Measurements from ENCODE around the gene ANKS3. TPM values are rescaled to one million over a fixed set of nuclear protein-coding genes. Genes with fewer than 3 reads are reported as not detected.
A peak's percentile ranks its signal among the peaks of the same experiment; 100 is the strongest.

The ANKS3 gene
- total and polyA plus RNA-seq, 2 of the 8 experiments (the other 6 are each of a cell fraction or from before 2014, with no cell fraction given) = 15.5 to 23.9 TPM

GRCh38 chr16:4765511-4766474, 31.7 kb upstream of the ANKS3 start:
- H4K20me1 ChIP-seq (replicated peaks in 1 of 2; ENCODE audit: control insufficient read depth in 1 of 2, insufficient read depth in 2 of 2, low read length in 2 of 2) = peaks cover 2 to 7% of the 10 kb centered on the region in 2 experiments
- H2BK20ac ChIP-seq (ENCODE audit: low read length) = no peak overlapping the region
- H3K23me2 ChIP-seq (ENCODE audit: low read depth, low read length) = peaks cover 13% of the 10 kb centered on the region
- no peak overlapping the region for H2BK12ac ChIP-seq (ENCODE audit: low read depth, low read length)
- ChIA-PET CTCF (ENCODE audit: partially characterized antibody) (interaction anchor here (0.6 to 1.6 kb wide), 6 partner anchors 20 to 190 kb away, joined by 3 to 5 read pairs (median 4); partner anchors contain the start of genes ANKS3 and DNAAF8), POLR2A (ENCODE audit: partially characterized antibody) (interaction anchor here (0.7 to 1.5 kb wide), 7 partner anchors 11 to 35 kb away, joined by 3 to 7 read pairs (median 3); partner anchors contain the start of genes ANKS3 and DNAAF8)
- peak overlapping the region; percentile 75 to 99 (median 86); a peak in 6 of 8 replicates for H3K4me3 ChIP-seq (ENCODE audit: extremely low read depth in 1 of 4, insufficient read depth in 2 of 4, low read depth in 3 of 4, low read length in 4 of 4)
- no peaks in the 10 kb centered on the region for H3K9me3 ChIP-seq (ENCODE audit: insufficient read depth in 2 of 2, low read depth in 1 of 2, low read length in 1 of 2)
- WGBS, 2 experiments (ENCODE audit: extremely low coverage in 1 of 2, insufficient coverage in 1 of 2, insufficient read length in 1 of 2, insufficient replicate concordance in 2 of 2, low coverage in 1 of 2, low lambda C conversion rate in 2 of 2, missing lambda C conversion rate in 1 of 2) = 86% methylated on average over 22 of the region's 26 CpGs; no CpG with 5 or more reads in 1 of the 2 experiments
- H3K79me2 ChIP-seq (ENCODE audit: control insufficient read depth in 1 of 2, insufficient read depth in 2 of 2, low read length in 2 of 2) = peaks cover 0 to 15% of the 10 kb centered on the region in 2 experiments; a peak in 2 of 4 replicates
- no peak overlapping the region for H3K4ac ChIP-seq (replicated peaks; ENCODE audit: insufficient read length, low read depth, low read length)
- no peak overlapping the region for H3K14ac ChIP-seq (ENCODE audit: insufficient read length)
- no peak overlapping the region for H2AK5ac ChIP-seq (ENCODE audit: low read depth, low read length)
- no peak overlapping the region for H2BK5ac ChIP-seq (ENCODE audit: low read depth, low read length)
- no peak overlapping the region for H3K56ac ChIP-seq (replicated peaks; ENCODE audit: insufficient read length, low read depth, low read length)
- H3K18ac ChIP-seq (ENCODE audit: extremely low read depth, low read length) = no peak overlapping the region
- H3K9ac ChIP-seq (replicated peaks in 1 of 4; ENCODE audit: extremely low read depth in 1 of 4, low read depth in 3 of 4, low read length in 3 of 4) = peak overlapping the region in 2 of 4 experiments; percentile 15 to 62; a peak in 3 of 7 replicates
- no peak overlapping the region for H2BK120ac ChIP-seq (replicated peaks; ENCODE audit: low read depth, low read length)
- peaks cover 3 to 9% (median 5%) of the 10 kb centered on the region in 4 experiments; a peak in 6 of 8 replicates for H3K36me3 ChIP-seq (ENCODE audit: control insufficient read depth in 2 of 4, insufficient read depth in 4 of 4, low read length in 3 of 4)
- DNase-seq (ENCODE audit: low read depth in 1 of 2, low spot score in 2 of 2) (no peak), FAIRE-seq (no peak)
- H3K4me1 ChIP-seq (replicated peaks in 1 of 4; ENCODE audit: control insufficient read depth in 3 of 4, insufficient read depth in 4 of 4, low read length in 3 of 4) = peaks cover 0 to 3% (median 1%) of the 10 kb centered on the region in 4 experiments; a peak in 2 of 7 replicates
- H4K8ac ChIP-seq (ENCODE audit: extremely low read depth, insufficient read depth, low read length) = no peak overlapping the region; the same call in 1 of the 2 replicates
- H2BK15ac ChIP-seq (ENCODE audit: low read length) = no peak overlapping the region
- H3K27ac ChIP-seq (ENCODE audit: low read depth, low read length) = no peak overlapping the region
- no peaks in the 10 kb centered on the region for H3K27me3 ChIP-seq (replicated peaks in 1 of 4; ENCODE audit: control insufficient read depth in 3 of 4, extremely low read depth in 1 of 4, insufficient read depth in 3 of 4, low read length in 3 of 4)
- no peak overlapping the region for H4K91ac ChIP-seq (replicated peaks; ENCODE audit: insufficient read length, low read length)
- no peak overlapping the region for H4K5ac ChIP-seq (ENCODE audit: insufficient read length, low read depth, low read length)
- peak overlapping the region; percentile 65 to 68 for H3K4me2 ChIP-seq (ENCODE audit: insufficient read depth in 1 of 2, low read depth in 2 of 2, low read length in 2 of 2)
- no peak overlapping the region for H2AFZ ChIP-seq (ENCODE audit: low read length)
- no peak overlapping the region for H3K23ac ChIP-seq (ENCODE audit: insufficient read length)
- peaks cover 5% of the 10 kb centered on the region; the same call in 1 of the 2 replicates for H3K79me1 ChIP-seq (ENCODE audit: low read depth, low read length)
- no peak for TF ChIP-seq TEAD4 (IDR thresholded peaks at IDR 0.05; ENCODE audit: low read depth, low read length)
- no peak for TF ChIP-seq HDAC2 (IDR thresholded peaks at IDR 0.05; ENCODE audit: borderline replicate concordance in 1 of 2, low read depth in 2 of 2, low read length in 2 of 2)
- TF ChIP-seq CHD2 (IDR thresholded peaks at IDR 0.05; ENCODE audit: low read length) = no peak
- TF ChIP-seq POLR2AphosphoS5 (IDR thresholded peaks at IDR 0.05; ENCODE audit: low read depth, low read length) = no peak
- TF ChIP-seq CHD1 (IDR thresholded peaks at IDR 0.05; ENCODE audit: low read depth, low read length) = no peak
- TF ChIP-seq SAP30 (IDR thresholded peaks at IDR 0.05; ENCODE audit: insufficient read depth, insufficient replicate concordance, low read length) = no peak
- no peak for TF ChIP-seq TAF7 (optimal IDR thresholded peaks at IDR 0.05; ENCODE audit: borderline replicate concordance, low read depth, low read length)
- no peak for TF ChIP-seq RBBP5 (IDR thresholded peaks at IDR 0.05; ENCODE audit: borderline replicate concordance, low read depth, low read length)
- no peak for TF ChIP-seq SP1 (IDR thresholded peaks at IDR 0.05; ENCODE audit: low read depth, low read length)
- no peak for TF ChIP-seq TCF12 (IDR thresholded peaks at IDR 0.05; ENCODE audit: low read depth, low read length)
- TF ChIP-seq EZH2 (IDR thresholded peaks at IDR 0.05; ENCODE audit: low read depth, low read length, severe bottlenecking) = no peak

Data from H1 (cell line).